HuH-7 (cell line): Measurements from ENCODE around the gene LATS1.

Experiments
- DNase-seq: peaks from one replicate; pipeline ENCODE4 v3.0.0; 2011; ENCODE audit warnings: low spot score

LATS1 gene

DNA sequence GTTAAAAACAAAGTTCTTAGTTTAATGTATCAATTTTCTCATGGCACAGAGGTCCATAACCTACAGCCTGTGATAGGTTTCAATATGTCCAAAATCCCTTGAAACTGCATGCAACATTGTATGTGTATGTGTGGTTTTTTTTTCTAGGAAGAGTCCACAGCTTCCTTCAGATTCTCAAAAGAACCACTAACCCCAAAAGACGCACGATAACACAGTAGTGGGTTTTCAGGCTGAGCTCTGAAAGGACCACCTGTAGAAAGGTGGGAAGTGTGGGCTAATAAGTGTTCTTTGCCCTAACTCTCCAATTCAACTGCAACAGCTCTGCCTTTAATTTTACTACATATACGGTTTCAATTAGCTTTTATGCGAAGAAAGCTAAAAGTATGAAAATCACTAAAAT is 57.9 kb downstream of the LATS1 start:
- no peak for DNase-seq

GRCh38 chr6:149657441-149657840 is 60.5 kb downstream of the LATS1 start:
- no peak for DNase-seq

DNA sequence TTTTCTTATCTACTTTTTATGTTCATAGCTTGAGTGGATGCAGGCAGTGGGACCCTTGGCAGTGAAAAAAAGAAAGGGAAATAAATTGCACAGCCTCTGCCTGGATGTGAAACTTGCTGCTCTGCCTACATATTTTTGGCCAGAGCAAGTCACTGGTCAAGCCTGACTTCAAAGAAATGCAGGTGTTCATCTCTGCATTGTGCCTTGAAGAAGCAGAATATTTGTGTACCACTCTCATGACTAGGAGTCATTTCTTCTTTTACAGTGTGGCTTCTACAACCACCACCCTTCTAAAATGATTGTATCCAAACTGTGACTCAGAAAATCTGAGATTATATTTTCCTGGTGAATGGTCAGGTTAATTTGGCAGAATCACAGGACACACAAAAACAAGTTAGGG is 66.8 kb downstream of the LATS1 start:
- no peak for DNase-seq

DNA sequence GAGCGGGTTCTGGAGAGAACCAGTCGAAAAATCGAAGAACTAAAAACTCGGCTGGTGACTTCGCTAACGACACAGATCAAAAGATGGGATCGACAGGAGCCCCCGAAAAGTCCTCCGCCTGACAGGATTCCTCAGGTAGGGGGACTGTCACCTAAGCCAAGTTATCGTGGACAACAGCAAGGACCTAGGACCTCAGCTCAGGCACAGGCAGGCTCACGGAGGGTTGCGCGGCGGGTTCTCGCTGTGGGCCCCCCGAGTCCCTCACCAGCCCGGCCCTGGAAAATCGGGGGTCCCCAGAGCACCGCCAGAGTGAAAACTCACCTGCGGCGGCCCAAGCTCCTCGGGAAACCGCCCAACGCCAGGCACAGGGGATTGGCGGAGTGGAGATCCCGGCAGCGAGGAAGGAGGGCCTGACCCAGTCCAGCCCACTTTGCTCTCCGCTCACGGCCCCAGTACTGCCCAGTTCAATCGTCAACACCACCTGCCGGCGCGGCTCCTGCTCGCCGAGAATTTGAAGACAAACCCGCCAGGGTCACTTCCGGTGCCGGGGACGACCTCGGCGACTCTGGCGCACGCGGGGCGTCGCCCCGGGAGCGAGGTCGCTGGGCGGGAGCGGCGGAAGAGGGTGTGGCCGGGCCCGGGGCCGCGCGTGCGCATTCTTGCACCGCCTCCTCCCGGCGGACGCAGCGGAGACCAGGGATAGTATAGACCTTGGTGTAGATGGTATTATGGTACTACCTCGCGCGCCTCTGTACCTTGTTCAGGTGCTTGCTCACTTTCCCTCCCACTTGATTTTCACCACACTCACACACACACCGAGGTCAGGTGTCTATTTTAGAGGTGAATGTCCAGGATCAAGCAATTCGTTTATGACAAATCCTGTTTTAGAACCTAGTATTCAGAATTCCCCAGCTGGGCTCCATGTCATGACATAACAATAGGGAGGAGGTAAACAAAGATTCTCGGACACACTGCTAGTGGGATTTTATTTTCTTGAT is 69.5 kb downstream of the LATS1 start, which contains the start of gene KATNA1:
KATNA1 (minus strand) TSS at position 567 of the 998 bp plus-strand sequence. CDS start 10,167 bp downstream, outside the sequence.
- peak; percentile 93 for DNase-seq

DNA sequence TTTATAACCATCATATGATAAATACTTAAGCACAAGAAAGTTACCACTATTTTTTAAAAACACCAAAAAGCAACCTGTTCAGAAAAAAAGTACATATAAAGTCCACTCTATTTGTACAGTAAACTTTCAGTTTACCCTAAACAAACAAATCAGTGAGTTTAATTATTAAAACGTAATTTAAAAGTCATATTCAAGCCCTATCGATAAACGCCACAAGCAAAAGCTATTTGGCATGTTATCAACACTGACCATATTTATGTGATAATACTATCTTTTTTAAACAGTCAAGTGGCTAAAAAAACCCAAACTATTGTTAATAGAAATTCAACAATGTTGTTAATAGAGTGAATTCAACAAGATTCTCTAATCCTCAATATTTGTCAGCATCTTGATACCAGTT is 71.3 kb downstream of the LATS1 start:
- DNase-seq: no peak

DNA sequence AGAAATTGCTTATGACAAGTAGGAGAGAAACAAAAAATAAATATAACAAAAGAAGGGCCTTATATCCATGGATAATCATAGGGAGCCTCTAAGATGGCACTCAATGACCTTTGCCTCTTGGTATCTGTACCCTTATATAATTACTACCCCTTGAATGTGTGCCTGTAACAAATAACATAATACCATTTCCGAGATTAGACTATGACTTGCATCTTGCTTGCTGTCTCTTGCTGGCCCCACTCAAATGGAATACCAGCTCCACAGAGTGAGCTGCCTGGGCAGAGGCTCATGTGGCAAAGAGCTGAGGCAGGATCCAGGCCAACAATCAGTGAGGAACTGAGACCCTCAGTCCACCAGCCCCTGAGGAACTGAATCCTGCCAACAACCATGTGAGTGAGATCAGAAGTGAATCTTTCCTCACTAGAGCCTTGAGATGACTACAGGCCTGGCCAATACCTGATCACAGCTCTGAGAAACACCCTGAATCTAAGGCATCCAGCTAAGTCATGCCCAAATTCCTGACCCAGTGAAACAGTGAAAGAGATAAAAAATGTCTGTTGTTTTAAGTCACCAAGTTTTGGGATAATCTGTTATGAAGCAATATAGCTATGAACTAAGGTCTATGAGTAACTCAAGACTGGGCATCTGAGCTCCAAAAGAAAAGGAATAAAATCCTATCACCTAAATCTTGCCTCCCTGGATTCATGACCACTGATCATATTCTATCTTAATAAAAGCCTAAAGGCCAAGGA is 74.9 kb downstream of the LATS1 start:
- DNase-seq: no peak

DNA sequence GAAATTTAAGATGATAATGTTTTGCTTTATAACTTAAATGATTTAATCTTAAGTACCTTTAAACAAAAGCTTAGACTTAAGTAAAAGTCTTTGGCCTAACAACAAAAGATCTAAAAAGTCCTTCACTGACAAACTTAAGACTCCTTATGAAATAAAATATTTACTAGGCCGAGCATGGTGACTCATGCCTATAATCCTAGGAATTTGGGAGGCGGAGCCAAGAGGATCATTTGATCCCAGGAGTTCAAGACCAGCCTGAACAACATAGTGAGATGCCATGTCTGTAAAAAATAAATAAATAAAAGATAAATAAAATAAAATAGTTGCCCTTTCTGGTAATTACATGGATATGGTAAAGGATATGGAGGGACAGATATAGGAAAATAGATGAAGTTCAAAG is 81.8 kb downstream of the LATS1 start:
- no peak for DNase-seq

GRCh38 chr6:149634315-149634714 is 83.6 kb downstream of the LATS1 start:
- DNase-seq: no peak

- no peak for DNase-seq
Measured at GRCh38 chr6:149628875-149629510, 88.9 kb downstream of the LATS1 start.

DNA sequence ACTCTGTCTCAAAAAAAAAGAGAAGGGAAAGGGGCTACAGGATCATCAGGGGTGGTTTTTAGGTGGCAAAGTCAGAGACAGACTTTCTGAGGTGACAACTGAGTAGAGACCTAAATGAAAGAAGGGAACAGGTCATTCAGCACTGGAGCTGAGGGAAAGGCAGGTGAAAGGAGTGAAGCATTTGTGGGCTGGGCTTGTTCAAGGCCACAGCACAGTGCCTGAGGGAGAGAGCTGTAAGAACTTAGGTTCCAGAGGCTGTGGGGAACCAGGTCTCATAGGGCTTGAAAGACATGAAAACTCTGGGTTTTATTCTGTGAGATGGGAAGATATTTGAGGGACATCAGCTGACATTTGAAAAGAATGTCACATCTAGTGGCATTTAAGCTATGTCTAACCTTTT is 90.2 kb downstream of the LATS1 start:
- DNase-seq: no peak

DNA sequence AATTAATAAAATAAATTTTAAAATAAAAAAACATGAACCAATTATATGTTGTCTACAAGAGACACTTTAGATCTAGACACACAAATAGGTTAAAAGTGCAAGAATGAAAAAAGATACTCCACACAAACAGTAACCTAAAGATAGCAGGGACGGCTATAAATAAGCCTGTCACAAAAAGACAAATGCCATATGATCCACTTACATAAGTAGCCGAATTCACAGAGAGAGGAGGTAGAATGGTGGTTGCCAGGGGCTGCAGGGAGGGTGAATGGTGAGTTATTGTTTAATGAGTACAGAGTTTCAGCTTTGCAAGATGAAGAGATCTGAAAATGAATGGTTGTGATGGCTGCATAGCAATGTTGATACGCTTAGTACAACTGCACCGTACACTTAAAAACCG is 102.1 kb downstream of the LATS1 start:
- DNase-seq: no peak

- DNase-seq: no peak
Measured at GRCh38 chr6:149614337-149614736, 103.6 kb downstream of the LATS1 start.

DNA sequence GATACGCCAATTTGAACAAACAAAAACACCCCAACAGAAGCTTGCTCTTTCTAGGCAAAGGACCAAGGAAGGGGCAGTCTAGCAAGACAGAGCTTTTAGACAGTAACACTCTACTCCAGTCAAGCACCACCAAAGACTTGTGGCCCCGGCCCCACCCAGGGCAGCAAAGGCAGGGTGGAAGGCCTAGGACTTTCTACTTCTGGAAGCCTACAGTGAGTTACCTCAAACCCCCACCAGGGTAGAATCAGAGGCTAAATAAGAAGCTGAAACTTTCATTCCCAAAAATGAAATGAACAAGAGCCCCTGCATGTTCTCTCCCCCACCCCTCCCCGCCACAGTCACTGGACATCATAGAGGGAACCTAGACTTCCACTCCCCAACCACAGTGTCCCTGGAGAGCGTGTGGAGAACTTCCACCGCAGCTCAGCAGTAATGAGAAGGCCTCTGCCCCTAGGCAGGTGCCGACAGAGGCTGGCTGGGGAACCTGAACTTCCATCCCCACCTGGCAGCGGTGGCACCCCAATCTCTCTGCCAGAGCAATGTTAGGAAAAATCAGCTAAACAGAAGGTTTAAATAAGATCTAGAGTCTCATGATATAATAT is 109.4 kb downstream of the LATS1 start:
- DNase-seq: peak; percentile 12
